Osteocyte (in vitro differentiated cells): Measurements from ENCODE around the gene SPON1. TPM values are rescaled to one million over a fixed set of nuclear protein-coding genes. Genes with fewer than 3 reads are reported as not detected.

Experiments used
- DNase-seq: peaks from one replicate; pipeline ENCODE4 v3.0.0; 2021; ENCODE audit warnings: mixed read lengths; ENCODE audit not compliant: unreplicated experiment; ENCODE audit errors: extremely low spot score
- H3K27ac Mint-ChIP-seq: one replicate; pipeline ENCODE4 v1.8.0; 2021; ENCODE audit warnings: mild to moderate bottlenecking, mixed read lengths; ENCODE audit not compliant: unreplicated experiment
- H3K27me3 Mint-ChIP-seq: one replicate; pipeline ENCODE4 v1.8.0; 2021; ENCODE audit warnings: mixed read lengths; ENCODE audit not compliant: unreplicated experiment
- H3K36me3 Mint-ChIP-seq: one replicate; pipeline ENCODE4 v1.8.0; 2021; ENCODE audit warnings: mixed read lengths; ENCODE audit not compliant: unreplicated experiment
- H3K4me1 Mint-ChIP-seq: one replicate; pipeline ENCODE4 v1.8.0; 2021; ENCODE audit warnings: mixed read lengths; ENCODE audit not compliant: unreplicated experiment
- H3K4me3 Mint-ChIP-seq: one replicate; pipeline ENCODE4 v1.8.0; 2021; ENCODE audit warnings: mild to moderate bottlenecking, moderate library complexity, mixed read lengths; ENCODE audit not compliant: unreplicated experiment
- H3K9me3 Mint-ChIP-seq: one replicate; pipeline ENCODE4 v1.8.0; 2021; ENCODE audit warnings: mixed read lengths; ENCODE audit not compliant: unreplicated experiment
- total RNA-seq: library from RNA; stranded (reverse); gene quantifications from 2 replicates; pipeline ENCODE4 v1.2.1, GENCODE V29; 2021
- TF ChIP-seq, protein P1 (sequence below): fragments of 200-600 bp; sonication (generic); IDR thresholded peaks from 2 replicates; pipeline ENCODE4 v1.5.0; 2021; ENCODE audit warnings: antibody characterized with exemption, mild to moderate bottlenecking, moderate library complexity

Gene SPON1
- total RNA-seq, 1 donor from 2014 or later: 0.05 TPM

DNA sequence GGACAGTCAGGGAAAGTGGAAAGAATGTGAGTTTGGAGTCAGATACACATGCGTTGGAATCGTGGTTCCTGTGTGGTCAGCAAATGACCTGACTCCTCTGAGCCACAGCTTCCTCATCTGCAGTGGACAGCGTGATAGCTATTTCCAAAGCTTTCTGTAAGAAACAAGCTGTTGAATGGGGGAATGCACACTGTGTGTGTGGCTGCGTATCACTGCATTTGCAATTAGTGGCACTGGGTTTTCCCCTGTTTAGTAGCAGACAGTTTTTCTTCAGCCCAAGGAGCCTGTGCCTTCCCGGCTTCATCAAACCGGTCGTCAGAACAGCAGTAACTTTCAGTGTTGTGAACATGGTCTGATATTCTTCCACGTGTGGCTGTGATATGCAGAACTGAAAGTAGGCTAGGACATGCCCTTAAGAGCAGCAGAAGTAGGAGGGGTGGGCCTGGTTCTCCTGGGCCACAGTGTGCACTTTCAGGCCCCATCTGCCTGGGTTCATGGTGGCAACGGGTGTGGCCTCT, 275.0 kb downstream of the SPON1 start:
- Mint-ChIP-seq H3K27ac (no peak overlapping the region), H3K27me3 (peaks cover 53% of the 10 kb centered on the region), H3K4me1 (no peaks in the 10 kb centered on the region), H3K4me3 (no peak overlapping the region), H3K9me3 (no peaks in the 10 kb centered on the region), H3K36me3 (no peaks in the 10 kb centered on the region)
- TF ChIP-seq, protein P1, sequence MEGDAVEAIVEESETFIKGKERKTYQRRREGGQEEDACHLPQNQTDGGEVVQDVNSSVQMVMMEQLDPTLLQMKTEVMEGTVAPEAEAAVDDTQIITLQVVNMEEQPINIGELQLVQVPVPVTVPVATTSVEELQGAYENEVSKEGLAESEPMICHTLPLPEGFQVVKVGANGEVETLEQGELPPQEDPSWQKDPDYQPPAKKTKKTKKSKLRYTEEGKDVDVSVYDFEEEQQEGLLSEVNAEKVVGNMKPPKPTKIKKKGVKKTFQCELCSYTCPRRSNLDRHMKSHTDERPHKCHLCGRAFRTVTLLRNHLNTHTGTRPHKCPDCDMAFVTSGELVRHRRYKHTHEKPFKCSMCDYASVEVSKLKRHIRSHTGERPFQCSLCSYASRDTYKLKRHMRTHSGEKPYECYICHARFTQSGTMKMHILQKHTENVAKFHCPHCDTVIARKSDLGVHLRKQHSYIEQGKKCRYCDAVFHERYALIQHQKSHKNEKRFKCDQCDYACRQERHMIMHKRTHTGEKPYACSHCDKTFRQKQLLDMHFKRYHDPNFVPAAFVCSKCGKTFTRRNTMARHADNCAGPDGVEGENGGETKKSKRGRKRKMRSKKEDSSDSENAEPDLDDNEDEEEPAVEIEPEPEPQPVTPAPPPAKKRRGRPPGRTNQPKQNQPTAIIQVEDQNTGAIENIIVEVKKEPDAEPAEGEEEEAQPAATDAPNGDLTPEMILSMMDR: no peak
- DNase-seq: no peak

DNA sequence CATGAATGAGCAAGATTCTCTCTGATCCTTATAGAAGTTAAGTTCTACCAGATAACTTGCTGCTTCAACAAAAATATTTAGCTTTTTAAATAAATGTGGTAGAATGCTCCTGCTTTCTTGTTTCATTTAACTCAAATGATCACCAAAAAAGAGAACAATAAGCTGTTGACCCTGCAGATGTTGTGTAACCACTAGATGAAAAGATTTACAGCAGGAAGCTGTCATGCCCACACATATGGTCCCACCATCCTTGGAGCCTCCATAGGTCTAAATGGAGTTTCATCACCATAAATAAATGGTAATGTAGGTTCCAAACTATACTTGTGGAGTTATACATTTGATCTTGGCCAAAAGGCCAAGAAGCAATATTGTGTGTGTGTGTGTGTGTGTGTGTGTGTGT, 277.7 kb downstream of the SPON1 start:
- no peaks in the 10 kb centered on the region for H3K4me1 Mint-ChIP-seq
- no peak for DNase-seq
- TF ChIP-seq, protein P1: no peak
- H3K9me3 Mint-ChIP-seq: no peaks in the 10 kb centered on the region
- H3K4me3 Mint-ChIP-seq: no peak overlapping the region
- H3K27ac Mint-ChIP-seq: no peak overlapping the region
- H3K36me3 Mint-ChIP-seq: no peaks in the 10 kb centered on the region
- peaks cover 56% of the 10 kb centered on the region for H3K27me3 Mint-ChIP-seq

DNA sequence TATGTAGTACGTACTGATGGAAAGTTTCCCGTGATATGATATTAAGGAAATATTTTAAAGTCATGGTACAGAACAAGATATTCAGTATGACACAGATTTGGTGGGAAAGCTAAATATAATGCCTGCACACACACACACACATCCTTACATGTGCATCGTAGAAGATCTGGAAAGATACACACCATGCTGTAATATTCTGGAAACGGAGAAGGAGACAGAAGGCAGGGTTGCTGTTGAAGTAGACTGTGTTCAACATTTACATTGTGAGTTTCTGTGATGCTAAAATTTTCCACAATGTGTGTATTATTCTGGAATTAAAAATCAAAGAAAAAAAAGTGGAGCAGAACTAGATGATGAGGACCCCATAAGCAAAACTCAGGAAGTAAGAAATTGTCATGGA, 278.4 kb downstream of the SPON1 start:
- no peak for DNase-seq
- H3K9me3 Mint-ChIP-seq: no peaks in the 10 kb centered on the region
- H3K4me3 Mint-ChIP-seq: no peak overlapping the region
- H3K27me3 Mint-ChIP-seq: peaks cover 53% of the 10 kb centered on the region
- H3K4me1 Mint-ChIP-seq: no peaks in the 10 kb centered on the region
- TF ChIP-seq, protein P1: no peak
- no peak overlapping the region for H3K27ac Mint-ChIP-seq
- H3K36me3 Mint-ChIP-seq: no peaks in the 10 kb centered on the region

DNA sequence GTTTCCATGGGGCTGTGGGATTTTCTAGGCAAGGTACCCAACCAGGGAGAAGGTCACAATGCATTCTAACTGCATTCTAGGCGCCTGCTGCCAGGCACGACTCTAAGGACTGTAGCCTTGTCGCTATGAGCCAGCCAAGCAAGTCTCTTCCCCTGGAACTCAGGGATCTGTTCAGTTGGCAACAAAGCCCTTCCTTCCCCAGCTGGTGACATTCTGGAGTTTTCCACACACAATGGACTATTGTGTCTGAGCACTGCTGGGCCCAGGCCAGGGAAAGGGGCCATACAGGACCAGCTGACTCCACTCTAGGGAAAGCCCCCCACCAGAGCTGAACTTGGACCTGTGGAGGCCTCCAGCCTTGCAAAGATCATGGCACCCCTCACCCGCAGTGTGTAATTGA, 279.7 kb downstream of the SPON1 start:
- TF ChIP-seq, protein P1: no peak
- no peak overlapping the region for H3K4me3 Mint-ChIP-seq
- no peaks in the 10 kb centered on the region for H3K4me1 Mint-ChIP-seq
- H3K27me3 Mint-ChIP-seq: peaks cover 52% of the 10 kb centered on the region
- no peak for DNase-seq
- H3K9me3 Mint-ChIP-seq: no peaks in the 10 kb centered on the region
- H3K36me3 Mint-ChIP-seq: no peaks in the 10 kb centered on the region
- H3K27ac Mint-ChIP-seq: no peak overlapping the region

DNA sequence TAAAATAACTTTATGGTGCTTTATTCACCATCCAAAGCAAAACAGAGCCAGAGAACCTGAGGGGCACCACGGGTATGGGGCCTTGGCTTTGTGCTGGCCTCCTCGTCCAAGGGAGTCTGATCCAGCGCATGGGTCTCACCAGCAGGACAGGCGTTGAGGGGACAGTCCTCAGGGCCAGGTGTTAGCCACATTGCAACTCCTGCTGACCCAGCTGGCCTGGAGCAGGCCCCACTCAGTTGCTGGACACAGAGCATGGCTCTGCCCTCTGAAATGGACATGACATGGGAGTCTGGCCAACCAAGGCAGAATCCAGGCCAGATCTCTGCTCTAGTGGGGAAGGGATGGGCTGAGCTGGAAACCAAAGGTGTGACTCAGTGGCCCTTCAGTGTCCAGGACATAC, 280.2 kb downstream of the SPON1 start:
- peaks cover 57% of the 10 kb centered on the region for H3K27me3 Mint-ChIP-seq
- no peaks in the 10 kb centered on the region for H3K36me3 Mint-ChIP-seq
- no peak overlapping the region for H3K27ac Mint-ChIP-seq
- no peaks in the 10 kb centered on the region for H3K9me3 Mint-ChIP-seq
- no peak overlapping the region for H3K4me3 Mint-ChIP-seq
- H3K4me1 Mint-ChIP-seq: no peaks in the 10 kb centered on the region
- DNase-seq: no peak
- TF ChIP-seq, protein P1: no peak
